ENCODE data around the gene SBDS.
"Not testable (repeated sequence)": the region's sequence is repeated elsewhere in the genome, so short reads cannot be mapped to it uniquely, and the experiment has no call there.

SBDS gene

DNA sequence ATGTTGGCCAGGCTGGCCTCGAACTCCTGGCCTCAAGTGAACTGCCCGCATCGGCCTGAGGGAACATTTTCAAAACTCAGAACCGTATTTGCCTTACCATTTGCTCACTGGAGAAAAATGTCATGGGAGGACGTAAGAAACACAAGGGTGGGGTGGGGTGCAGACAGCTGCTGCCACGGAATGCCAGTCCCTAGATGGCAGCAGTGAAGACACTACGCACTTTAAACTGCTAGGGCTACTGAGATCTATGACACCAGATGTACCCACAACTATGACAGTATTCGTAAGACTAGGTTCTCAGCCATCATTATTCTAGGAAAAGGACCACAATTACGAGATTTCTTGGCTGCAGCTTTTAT lies 716 bp downstream of the SBDS start:
- DNase-seq = peak; percentile 81

DNA sequence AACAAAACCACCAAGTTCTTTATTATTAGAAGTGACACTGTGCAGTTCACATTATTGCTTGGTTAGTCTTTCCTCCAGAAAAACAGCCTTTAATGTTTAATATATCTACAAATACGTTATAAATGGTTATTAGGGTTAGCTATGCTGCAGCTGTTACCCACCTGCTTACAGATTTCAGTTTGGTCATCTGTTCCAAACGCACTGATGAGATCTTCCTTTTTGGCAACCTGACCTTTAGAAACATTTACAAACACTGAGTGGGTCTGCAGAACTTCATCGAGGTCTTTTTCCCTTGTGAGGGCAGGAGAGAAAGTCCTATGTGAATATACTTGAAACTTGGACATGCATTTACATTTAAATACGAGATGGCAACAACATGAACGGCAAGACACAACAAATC lies 1.3 kb downstream of the SBDS start:
- not testable (repeated sequence) for DNase-seq

DNA sequence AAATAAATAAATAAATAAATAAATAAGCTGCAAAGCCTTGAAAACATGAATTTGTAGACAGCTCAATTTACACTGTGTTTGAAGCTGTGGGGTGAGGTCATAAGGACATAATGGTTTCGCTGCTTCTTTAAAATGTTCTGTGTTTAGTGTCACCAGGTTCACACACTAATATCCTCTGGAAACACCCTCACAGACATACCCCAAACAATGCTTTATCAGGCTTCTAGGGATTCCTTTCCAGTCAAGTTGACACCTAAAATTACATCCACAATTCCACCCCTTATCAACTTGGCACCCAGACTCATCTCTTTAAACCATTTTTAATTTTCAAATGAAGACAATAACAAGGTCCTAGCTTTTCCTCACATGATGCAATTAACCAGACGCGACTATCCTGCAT lies 5.8 kb downstream of the SBDS start:
- DNase-seq = not testable (repeated sequence)

DNA sequence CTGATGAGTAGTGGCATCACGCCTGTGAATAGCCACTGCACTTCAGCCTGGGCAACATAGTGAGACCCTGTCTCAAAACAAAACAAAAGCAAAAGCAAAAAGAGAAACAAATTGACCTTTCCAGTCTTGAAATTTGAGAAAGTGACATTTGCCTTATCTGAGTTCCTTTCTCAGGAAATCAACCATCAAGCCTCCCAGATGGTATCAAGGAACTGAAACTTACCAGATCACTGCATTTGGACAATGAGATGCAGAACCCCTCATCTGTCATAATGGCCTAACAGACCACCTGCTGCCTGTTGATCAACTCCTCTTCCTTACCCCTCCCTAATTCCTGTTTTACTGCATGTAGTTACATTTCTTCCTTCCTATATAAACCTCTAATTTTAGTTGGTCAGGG lies 15.1 kb downstream of the SBDS start:
- not testable (repeated sequence) for DNase-seq

DNA sequence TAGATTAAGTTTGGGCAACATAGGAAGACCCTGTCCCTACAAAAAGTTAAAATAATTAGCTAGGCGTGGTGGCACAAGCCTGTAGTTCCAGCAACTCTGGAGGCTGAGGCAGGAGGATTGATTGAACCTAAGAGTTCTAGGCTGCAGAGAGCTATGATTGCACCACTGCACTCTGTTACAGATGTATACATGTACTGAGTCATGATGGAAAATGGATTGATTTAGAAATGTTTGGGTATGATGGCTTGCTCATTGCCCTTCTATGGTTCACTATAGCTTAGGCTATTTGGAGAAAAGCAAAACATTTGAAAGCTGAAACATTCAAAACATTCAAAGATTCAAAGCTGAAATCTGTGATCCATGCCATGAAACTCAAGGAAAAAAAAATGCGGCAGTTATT lies 16.4 kb downstream of the SBDS start:
- DNase-seq = not testable (repeated sequence)

DNA sequence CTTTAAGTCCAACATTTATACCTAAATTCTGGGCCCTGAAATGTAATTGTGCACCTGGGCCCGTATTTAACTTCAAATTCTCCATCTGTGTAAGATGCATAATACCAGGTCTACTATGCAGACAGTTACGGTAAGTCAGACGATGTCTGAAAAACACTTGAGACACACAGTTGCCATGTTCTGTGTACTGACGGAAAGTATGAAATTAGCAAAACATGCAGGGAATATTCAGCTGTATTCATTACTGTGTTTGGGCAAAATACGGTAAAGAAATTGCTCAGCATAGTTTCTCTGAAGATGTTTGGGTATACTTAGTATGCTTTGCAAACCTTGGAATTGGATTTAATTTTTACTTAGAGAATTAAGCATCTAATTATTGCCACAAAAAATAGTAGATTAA lies 17.1 kb downstream of the SBDS start:
- DNase-seq = not testable (repeated sequence)

DNA sequence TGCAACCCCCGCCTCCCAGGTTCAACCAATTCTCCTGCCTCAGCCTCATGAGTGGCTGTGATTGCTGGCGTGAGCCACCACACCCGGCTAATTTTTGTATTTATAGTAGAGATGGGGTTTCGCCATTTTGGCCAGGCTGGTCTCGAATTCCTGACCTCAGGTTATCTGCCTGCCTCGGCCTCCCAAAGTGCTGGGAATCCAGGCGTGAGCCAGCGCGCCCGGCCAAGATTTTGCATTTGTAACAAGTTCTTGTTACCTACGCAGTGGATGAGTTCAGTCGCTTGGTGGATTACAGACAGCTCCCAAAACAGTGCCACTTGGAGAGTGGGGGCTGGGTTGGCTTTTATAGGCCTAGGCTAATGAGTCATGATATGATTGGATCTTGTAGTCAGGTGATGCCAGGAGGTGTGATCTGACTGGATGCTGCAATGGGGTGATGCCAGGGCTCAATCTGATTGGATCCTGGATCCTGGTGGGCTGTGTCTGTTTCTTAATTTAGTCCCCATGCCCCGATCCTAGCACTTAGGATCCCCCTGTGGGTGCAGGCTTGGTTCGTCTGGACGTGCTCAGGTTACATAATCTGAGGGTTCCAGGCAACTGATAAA lies 20.3 kb downstream of the SBDS start:
- peak; percentile 35 for DNase-seq

DNA sequence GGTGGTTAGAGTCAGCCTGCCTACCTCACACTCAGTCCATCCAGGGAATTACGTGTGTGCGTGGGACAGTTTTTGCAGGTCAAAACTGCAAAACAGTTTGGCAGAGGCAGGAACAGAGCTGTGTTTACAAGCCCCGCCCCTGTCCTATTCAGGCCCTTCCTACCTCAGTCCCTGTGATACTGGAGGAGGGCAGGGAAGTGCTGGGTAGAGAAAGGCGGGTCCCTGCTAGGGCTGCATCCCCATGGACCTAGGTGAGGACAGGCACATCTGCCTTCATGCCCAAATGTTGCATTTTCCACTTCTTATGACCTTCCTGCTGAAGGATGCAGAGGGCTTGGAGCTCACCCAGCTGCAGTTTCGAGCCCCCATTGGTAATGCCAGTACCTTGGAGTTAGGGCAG lies 25.1 kb downstream of the SBDS start:
- DNase-seq = no peak

DNA sequence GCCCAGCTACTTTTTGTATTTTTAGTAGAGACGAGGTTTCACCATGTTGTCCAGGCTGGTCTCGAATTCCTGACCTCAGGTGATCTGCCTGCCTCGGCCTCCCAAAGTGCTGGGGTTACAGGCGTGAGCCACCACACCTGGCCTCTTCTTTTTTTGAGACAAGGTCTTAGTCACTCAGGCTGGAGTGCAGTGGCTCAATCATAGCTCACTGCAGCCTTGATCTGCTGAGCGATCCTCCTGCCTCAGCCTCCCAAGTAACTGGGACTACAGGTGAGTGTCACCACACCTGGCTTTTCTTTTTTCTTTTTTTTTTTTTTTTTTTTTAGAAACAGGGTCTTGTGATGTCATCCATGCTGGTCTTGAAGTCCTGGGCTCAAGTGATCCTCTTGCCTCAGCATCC lies 26.4 kb downstream of the SBDS start:
- not testable (repeated sequence) for DNase-seq

DNA sequence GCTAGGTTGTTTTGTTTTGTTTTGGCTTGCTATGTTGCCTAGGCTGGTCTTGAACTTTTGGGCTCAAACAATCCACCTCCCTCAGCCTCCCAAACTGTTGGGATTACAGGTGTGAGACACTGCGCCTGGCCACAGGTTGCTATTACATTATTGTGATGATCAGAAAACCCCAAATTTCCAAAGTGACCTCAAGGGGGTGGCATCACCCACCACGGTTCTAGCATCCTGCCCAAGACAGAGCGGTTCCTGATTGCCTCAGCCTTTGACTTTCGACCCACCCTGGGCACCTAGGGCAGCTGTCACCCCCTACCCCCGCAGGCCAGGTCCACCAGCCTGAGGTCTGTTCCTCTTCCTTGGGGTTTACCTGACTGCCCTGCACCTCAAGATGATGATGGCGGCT lies 28.4 kb downstream of the SBDS start:
- DNase-seq = no peak

DNA sequence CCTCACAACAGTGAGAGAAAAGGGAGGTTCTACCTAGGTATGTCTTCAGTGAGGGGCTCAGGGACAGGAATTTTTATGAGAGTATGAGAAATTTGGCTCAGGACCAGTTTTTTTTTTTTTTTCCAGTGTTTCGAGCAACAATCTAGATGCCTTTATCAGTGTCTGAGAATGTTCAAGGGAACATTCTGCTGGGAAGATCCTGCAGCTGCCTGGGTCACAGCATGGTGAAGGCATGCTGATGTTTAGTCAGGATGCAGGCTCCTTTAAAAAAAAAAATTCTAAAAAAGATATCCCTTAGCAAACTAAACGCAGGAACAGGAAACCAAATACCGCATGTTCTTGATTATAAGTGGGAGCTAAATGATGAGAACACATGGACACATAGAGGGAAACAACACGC lies 31.0 kb downstream of the SBDS start:
- DNase-seq = peak; percentile 12

DNA sequence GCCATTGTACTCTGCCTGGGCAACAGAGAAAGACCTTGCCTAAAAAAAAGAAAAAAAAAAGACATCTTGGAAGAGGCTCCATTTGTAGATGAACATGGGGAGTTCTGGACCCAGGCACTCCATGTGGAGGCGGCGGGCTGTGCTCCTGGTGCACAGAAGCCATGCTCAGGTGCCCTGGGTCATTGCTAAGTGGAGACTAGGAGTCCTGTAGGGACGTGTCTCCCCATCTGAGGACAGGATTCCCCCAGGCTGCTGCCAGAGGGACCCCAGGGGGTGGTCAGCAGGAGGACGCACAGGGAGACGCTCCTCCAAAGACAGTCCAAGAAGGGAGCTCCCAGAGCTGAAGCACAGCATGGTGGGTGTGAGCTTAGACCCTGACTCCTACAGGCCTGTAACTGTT lies 34.3 kb downstream of the SBDS start:
- no peak for DNase-seq

DNA sequence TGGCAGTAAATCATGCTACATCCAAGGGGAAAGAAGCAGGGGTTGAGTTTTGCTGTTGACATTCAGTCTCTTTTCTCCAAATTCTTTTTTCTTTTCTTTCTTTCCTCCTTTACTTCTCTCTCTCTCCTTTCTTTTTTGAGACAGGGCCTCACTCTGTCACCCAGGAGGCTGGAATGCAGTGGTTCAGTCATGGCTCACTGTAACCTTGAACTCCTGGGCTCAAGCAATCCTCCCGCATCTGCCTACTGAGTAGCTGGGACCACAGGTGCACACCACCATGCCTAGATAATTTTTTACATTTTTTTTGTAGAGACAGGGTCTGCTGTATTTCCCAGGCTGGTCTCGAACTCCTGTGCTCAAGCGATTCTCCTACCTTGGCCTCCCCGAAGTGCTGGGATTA lies 35.2 kb downstream of the SBDS start:
- no peak for DNase-seq

DNA sequence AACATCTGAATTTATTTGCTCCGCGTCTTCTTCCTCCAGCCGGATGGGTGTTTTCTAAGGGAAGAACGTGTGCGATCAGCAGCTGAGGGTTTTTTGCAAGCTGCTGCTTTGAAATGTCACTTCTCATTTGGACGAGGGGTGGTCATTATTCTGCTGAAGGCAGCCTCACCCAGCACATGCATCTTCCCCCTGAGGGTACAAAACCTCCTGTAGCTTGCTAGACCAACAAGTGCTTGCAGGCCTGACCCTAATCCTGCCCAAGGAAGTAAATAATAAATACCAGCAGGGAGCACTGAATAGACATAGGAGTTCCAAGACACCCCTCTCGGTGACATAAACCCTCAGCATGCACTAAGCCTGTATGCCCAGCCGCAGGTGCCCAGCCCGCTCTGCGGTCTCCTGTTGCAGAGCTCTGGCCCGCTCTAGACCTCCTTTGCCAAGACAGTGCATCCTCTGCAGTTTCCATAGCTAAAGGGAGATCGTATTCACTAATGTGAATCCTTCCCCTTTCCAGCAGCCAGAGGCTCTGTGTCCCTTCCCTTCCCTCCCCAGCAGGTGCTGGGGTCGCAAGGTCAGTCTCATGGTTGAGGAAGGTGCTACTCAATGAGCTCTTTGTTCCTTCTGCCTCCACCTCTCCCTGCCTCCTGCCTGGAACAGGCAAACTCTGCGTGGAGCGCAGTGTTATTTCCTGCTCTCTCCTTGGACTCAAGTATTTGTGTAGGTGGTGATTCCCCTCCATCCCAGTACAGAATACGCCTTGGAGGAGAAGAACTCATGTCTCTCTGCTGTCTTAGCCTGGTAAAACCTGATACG lies 36.6 kb downstream of the SBDS start:
- no peak for DNase-seq

DNA sequence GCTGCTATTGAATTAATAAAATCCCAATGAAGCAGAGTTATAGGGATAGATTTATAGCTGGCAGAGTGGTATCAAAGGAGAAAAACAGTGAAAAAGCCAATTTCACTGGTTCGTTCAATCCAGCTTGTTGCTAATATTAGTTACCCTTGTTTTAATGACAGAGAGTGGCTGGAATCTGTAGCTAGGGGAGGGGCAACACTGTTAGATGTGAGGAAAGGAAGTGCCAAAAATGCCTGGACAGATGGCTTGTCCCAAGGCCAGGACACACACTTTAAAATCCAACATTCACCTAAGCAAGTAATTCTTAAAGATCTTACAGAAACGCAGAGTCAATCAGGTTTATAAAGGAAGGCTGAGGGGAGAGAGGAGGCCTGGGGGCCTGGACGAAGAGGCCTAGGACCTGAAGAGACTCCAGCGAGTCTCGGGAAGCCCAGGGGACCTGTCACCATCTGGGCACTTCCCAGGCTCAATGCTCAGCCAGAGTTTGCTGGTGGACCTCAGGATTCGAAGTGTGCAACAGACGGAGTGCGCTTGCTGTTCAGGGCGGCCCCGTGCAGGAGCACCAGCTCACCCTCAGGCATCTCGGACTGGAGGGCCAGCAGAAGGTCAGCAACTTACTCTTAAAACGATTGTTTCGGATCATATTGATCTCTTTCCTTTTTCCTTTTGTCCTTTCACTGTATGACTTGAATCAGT lies 37.6 kb downstream of the SBDS start:
- no peak for DNase-seq

DNA sequence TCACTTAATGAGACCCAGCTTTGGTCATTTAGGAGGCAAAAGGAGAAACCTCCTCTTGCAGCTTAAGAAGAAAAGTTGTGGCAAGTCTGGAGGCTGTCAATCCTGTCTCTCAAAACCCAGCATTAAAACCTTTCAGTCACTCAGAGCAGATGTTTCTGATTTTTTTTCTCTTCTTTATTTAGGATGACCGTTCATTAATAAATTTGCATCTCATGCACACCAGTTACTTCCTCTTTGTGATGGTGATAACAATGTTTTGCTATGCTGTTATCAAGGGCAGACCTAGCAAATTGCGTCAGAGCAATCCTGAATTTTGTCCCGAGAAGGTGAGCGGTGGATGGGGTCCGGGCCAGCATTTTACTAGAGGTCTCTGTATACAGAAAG lies 42.4 kb downstream of the SBDS start:
- DNase-seq = no peak

DNA sequence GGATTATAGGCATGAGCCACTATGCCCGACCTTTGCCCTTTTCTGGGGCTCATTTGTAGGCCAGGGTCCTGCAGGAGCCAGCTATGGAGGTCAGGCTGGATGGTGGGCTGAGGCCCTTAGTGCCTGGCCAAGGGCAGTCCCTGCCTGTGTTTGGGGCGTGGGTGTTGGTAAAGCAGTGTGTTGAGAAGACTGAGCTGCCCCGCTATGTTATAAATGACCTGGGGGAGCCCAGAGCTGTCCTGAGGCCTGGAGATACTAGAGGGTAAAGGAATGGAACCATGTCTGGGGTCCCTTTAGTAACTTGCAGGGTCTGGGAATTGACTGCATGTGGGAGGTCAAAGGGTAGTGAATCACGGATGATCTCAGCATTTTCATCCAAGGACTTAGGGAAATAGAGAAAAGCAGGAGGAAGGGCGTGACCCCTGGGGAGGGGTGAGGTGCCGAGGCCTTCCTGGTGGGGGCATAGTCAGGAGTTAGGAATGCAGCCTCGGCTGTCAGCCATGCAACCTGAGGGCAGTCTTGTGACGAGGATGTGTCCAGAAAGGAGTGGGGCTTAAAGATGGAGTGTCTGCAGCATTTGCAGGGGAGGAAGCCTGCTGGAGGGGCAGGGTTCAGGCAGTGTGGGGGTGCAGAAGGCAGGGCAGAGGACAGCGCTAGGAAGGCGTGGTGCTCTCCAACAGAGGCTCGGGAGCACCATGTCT lies 42.9 kb downstream of the SBDS start:
- DNase-seq = no peak

DNA sequence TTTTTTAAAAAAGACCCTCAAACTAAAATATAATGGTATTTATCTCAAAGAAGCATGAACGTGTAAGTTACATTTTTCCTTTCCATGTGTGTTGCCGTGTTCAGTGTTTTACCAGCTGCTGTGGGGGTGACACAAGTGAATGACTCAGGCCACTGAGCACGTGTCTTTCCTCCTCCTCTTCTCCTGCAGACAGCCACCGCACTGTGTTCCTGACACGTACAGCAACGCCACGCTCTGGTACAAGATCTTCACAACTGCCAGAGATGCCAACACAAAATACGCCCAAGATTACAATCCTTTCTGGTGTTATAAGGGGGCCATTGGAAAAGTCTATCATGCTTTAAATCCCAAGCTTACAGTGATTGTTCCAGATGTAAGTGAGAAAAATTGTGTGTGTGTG lies 44.6 kb downstream of the SBDS start:
- no peak for DNase-seq

DNA sequence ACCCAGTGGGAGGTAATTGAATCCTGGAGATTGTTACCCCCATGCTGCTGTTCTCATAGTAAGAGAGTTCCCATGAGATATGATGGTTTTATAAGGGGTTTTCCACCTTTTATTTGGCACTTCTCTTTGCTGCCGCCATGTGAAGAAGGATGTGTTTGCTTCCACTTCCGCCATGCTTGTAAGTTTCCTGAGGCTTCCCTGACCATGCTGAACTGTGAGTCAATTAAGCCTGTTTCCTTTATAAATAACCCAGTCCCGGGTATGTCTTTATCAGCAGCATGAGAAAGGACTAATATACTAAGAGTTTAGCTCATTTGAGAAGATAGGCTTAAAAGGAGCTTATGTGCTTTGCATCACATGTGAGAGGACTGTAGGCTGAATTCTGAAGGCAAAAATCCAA lies 45.1 kb downstream of the SBDS start:
- DNase-seq = no peak

DNA sequence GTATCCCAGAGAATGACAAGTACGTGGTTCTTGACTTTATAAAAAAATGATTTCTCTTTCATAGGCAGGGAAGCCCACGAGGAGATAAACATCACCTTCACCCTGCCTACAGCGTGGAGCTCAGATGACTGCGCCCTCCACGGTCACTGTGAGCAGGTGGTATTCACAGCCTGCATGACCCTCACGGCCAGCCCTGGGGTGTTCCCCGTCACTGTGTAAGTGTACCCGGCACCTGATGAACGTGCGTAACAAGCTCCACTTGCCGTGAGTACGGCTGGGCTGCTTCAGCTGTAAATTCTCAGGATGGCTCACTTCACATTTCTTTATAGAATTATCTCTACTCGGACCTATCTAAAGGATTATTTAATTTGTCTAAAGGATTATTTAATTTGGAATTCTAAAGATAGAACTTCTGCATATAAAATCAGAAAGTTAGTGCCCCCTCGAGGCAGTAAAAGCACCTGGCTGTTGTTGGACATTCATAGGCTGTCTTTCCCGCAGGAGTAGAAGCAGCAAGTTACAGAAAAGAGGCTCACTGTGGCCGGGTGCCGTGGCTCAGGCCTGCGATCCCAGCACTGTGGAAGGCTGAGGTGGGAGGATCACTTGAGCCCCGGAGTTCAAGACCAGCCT lies 46.8 kb downstream of the SBDS start:
- no peak for DNase-seq

DNA sequence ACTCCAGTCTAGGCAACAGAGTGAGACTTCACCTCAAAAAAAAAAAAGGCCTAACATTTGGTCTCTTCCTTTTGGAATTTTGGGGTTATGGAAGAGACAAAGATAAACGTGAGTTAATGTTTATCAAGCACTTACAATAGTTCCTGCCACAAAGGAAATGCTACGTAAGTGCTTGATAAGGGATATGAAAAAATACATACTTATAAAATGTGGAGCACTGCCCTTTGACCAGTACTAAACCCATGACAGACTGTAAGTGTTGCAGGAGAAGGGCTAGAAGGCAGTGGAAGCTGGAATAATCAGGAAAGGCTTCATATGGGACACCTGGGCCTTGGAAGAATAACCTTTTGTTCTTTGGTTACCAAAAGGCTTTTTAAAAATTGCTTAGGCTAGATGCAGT lies 48.8 kb downstream of the SBDS start:
- no peak for DNase-seq

DNA sequence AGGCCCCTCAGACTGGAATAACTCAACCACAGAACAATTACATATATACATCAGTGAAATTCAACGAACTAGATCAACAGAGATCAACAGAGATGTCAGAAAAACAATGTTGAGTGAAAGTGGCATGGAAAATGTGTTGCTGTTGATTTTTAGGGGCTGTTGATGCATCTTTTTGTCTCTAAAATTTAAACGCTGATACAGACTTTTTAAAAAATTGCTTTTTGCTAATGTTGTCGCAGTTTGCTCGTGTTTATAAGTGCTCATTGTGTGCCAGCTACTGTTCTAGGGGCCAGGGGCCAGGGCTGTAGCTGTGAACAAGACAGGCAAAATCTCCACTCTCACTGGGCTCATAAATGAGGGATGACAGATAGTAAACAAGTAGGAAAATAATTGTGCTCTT lies 56.1 kb downstream of the SBDS start:
- DNase-seq = no peak

DNA sequence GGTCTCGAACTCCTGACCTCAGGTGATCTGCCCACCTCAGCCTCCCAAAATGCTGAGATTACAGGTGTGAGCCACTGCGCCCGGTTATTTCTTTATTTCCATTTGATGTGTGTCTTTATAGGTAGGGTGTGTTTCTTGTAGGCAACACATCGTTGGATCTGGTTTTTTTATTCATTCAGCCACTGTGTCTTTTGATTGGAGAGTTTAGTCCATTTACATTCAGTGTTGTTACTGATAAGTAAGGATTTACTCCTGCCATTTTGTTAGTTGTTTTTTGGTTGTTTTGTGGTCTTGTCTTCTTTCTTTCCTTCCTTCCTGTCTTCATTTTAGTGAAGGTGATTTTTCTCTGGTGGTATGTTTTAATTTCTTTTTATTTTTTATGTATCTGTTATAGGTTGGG lies 57.4 kb downstream of the SBDS start:
- no peak for DNase-seq

Measured in hematopoietic multipotent progenitor cell treated with erythropoietin and hydrocortisone succinate and interleukin-3 and kit ligand, for 8 days (in vitro differentiated cells).